IPS-11a (cell line): ENCODE data around the gene PRAC2.

Experiments used
- H3K4me3 ChIP-seq: one replicate; pipeline ENCODE4 v1.5.1; 2013; ENCODE audit warnings: low read depth, low read length, control low read depth

PRAC2 gene

DNA sequence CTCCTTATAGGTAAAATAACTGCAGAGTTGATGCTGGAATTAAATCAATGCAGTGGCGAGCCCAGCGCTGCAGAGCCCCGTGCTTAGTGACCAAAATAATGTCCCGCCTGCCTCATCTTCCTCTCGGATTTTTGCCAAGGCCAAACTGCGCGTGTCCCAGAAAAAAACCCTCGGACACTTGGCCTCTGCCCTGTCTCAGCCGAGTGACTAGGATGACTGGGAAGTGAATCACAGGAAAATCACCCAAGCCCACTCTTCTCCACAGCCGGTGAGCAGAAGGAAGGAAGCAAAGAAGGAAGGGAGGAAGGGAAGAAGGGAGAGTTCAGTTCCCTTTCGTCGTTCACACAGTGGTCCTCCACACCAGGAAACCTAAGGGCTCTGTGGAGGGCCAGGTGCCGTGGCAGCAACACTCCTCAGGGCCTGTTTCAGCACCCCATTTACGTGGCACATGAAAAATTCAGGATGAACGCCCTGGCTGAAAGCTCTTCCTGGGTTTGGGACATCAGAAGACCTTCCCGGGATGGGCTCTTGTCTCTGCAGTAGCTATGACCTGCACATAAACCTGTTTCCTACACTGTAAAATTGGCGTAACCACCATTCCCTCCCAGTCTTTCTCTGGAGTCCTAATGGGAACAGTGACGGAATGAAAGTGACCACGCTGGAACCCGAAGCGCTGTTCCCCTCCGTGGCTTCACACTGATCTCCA lies 31.0 kb downstream of the PRAC2 start:
- H3K4me3 ChIP-seq = no peak overlapping the region

- H3K4me3 ChIP-seq = no peak overlapping the region
Observed at GRCh38 chr17:48754500-48755261, 31.7 kb downstream of the PRAC2 start.

DNA sequence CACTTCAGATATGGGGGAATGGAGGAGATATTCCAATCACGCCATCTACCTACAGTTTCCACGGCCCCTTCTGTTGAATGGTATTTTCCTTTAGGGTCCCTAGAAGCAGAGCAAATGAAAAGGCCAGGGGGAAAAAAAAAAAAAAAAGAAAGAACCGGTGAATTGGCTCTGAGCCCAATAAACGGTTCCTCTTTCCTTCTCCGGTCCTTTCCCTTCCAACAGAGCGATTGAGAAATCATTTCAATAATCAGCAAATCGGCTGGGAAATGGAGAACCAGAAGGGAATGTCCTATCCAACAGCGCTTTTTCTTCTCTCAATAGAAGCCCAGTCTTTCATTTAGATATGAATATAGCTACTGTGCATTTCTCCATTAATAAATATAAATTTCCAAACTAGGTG lies 32.4 kb downstream of the PRAC2 start:
- no peak overlapping the region for H3K4me3 ChIP-seq

- H3K4me3 ChIP-seq = no peak overlapping the region
Observed at GRCh38 chr17:48756830-48757251, 33.9 kb downstream of the PRAC2 start.

DNA sequence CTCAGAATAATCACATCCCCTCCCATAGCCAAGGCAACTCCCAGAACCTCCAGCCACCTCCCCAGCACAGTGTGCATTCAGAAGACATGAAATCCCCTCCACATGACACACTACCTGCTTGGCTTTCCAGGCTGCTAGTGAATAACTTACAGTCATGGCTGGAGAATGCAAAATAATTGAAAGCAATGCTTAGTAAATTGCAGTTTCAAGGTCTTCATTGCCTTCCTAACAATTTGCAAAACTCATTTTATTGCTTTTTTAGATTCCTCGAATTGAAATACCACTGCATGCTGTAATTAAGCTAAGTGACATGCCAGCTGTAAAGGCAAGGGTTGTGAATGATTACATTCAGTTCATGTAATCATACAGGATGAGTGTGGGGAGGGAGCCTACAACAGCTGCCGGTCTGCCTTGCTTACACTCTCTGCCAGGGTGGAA lies 34.6 kb downstream of the PRAC2 start:
- H3K4me3 ChIP-seq = no peak overlapping the region

- no peak overlapping the region for H3K4me3 ChIP-seq
Observed at GRCh38 chr17:48759288-48759687, 36.3 kb downstream of the PRAC2 start.

- H3K4me3 ChIP-seq = no peak overlapping the region
Observed at GRCh38 chr17:48760411-48760810, 37.4 kb downstream of the PRAC2 start.

DNA sequence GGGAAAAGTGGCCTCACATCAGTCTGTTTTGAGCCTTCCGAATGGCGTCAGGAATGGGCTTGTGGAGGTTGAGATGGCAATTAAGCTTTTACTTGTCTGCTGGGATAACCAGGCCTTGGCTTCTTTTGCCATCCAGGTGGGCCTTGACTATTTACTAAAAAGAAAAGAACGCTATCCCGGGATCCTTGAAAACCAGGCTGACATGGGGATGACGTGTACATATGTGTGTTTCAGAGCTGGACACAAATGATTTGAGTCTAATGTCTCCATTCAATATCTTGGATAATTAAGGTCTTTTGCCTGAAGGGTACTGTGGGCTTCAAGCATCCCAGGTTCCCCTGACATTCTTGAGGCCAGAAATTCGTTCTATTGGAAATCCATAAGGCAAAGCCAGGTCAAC lies 38.1 kb downstream of the PRAC2 start:
- no peak overlapping the region for H3K4me3 ChIP-seq

GRCh38 chr17:48767263-48767774 lies 44.3 kb downstream of the PRAC2 start:
- H3K4me3 ChIP-seq = no peak overlapping the region

- H3K4me3 ChIP-seq = no peak overlapping the region
Observed at GRCh38 chr17:48769009-48769675, 46.2 kb downstream of the PRAC2 start.

- no peak overlapping the region for H3K4me3 ChIP-seq
Observed at GRCh38 chr17:48770954-48771353, 48.0 kb downstream of the PRAC2 start.

DNA sequence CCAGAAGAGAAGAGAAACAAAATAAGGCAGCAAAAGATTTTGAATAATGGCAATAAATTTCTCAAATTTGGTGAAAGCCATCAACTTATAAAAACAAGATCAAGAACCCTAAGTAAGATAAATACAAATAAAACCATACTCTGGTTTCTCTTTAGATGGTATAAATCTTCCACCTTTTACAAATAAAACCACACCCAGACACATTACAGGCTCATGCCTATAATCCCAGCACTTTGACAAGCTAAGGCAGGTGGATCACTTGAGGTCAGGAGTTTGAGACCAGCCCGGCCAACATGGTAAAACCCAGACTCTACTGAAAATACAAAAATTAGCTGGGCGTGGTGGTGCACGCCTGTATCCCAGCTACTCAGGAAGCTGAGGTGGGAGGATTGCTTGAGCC lies 50.3 kb downstream of the PRAC2 start:
- H3K4me3 ChIP-seq = no peak overlapping the region
